CD8-positive, alpha-beta memory T cell (primary cell): ENCODE data around the gene FBXO34. TPM values are rescaled to one million over a fixed set of nuclear protein-coding genes. Genes with fewer than 3 reads are reported as not detected.

Experiments
- CTCF ChIA-PET: fragments of 350-600 bp; sonication (Branson Sonifier 250); formaldehyde crosslinking; loops from one replicate; lab custom pipeline; 2021; ENCODE audit warnings: antibody characterized with exemption; lab: Charles Lee
- POLR2A ChIA-PET: fragments of 350-600 bp; sonication (Branson Sonifier 250); formaldehyde crosslinking; loops from one replicate; lab custom pipeline; 2021; ENCODE audit warnings: antibody characterized with exemption; lab: Charles Lee
- DNase-seq, 5 donors: peaks; one replicate each; pipeline versions ENCODE4 v3.0.0 to v3.0.0-alpha.2; 2020 to 2022; ENCODE audit warnings: mixed read lengths in 1 of 5
- H3K27ac ChIP-seq: one replicate; pipeline ENCODE4 v1.7.0; 2013; ENCODE audit warnings: low read depth, mild to moderate bottlenecking, low read length, moderate library complexity
- H3K27me3 ChIP-seq: 2 replicates; pipeline ENCODE4 v1.7.0; 2013; ENCODE audit warnings: low read length, mild to moderate bottlenecking; ENCODE audit not compliant: insufficient read depth, poor library complexity, severe bottlenecking
- H3K36me3 ChIP-seq: 2 replicates; pipeline ENCODE4 v1.7.0; 2013; ENCODE audit warnings: mild to moderate bottlenecking, low read length, moderate library complexity; ENCODE audit not compliant: insufficient read depth
- H3K4me1 ChIP-seq: 2 replicates; pipeline ENCODE4 v1.7.0; 2013; ENCODE audit warnings: mild to moderate bottlenecking, low read length, moderate library complexity; ENCODE audit not compliant: insufficient read depth
- H3K4me3 ChIP-seq: 2 replicates; pipeline ENCODE4 v1.7.0; 2013; ENCODE audit warnings: mild to moderate bottlenecking, low read length
- H3K9me3 ChIP-seq: 2 replicates; pipeline ENCODE4 v1.7.0; 2013; ENCODE audit warnings: mild to moderate bottlenecking, low read length
- H3K27ac Mint-ChIP-seq, 8 donors: one replicate each; pipeline ENCODE4 v1.8.0; 2020 to 2021; ENCODE audit warnings: mixed read lengths in 8 of 8, mild to moderate bottlenecking in 6 of 8, inconsistent platforms in 3 of 8, moderate library complexity in 3 of 8
- H3K27me3 Mint-ChIP-seq, 2 donors: one replicate each; pipeline ENCODE4 v1.8.0; 2020 to 2021; ENCODE audit warnings: mixed read lengths in 2 of 2, mild to moderate bottlenecking in 1 of 2, moderate library complexity in 1 of 2
- H3K36me3 Mint-ChIP-seq, 3 donors: one replicate each; pipeline ENCODE4 v1.8.0; 2020 to 2021; ENCODE audit warnings: mixed read lengths in 3 of 3, inconsistent platforms in 1 of 3, mild to moderate bottlenecking in 1 of 3
- H3K4me1 Mint-ChIP-seq, 3 donors: one replicate each; pipeline ENCODE4 v1.8.0; 2020 to 2021; ENCODE audit warnings: mixed read lengths in 3 of 3, inconsistent platforms in 1 of 3, mild to moderate bottlenecking in 1 of 3
- H3K4me3 Mint-ChIP-seq, 7 donors: one replicate each; pipeline ENCODE4 v1.8.0; 2020 to 2021; ENCODE audit warnings: mixed read lengths in 7 of 7, mild to moderate bottlenecking in 6 of 7, moderate library complexity in 4 of 7, inconsistent platforms in 2 of 7
- H3K9me3 Mint-ChIP-seq, 5 donors: one replicate each; pipeline ENCODE4 v1.8.0; 2020 to 2022; ENCODE audit warnings: mixed read lengths in 5 of 5, mild to moderate bottlenecking in 3 of 5, moderate library complexity in 2 of 5, inconsistent platforms in 1 of 5
- polyA plus RNA-seq: library from polyadenylated mRNA; unstranded; fragments of 300-500 nt; fragmentation: Illumina TruSeq; gene quantifications from one replicate; pipeline ENCODE4 v1.2.3, GENCODE V29; 2021
- total RNA-seq, 2 experiments: library from RNA; stranded (reverse); gene quantifications; one replicate each; pipeline ENCODE4 v1.2.3, GENCODE V29; 2021

Gene FBXO34
- total and polyA plus RNA-seq, 3 experiments from 2014 or later = 16.2 to 37.1 (median 17.9) TPM

GRCh38 chr14:55349565-55349964, 78.3 kb downstream of the FBXO34 start:
- no peaks in the 10 kb centered on the region for H3K27me3 Mint-ChIP-seq
- Histone ChIP-seq H3K9me3 (no peaks in the 10 kb centered on the region), H3K4me1 (peaks cover 15% of the 10 kb centered on the region), H3K27ac (no peak overlapping the region), H3K4me3 (no peak overlapping the region), H3K36me3 (peaks cover 16% of the 10 kb centered on the region), H3K27me3 (no peaks in the 10 kb centered on the region)
- H3K9me3 Mint-ChIP-seq = no peaks in the 10 kb centered on the region
- peak overlapping the region in 4 of 8 donors; percentile 48 to 82 (median 76) for H3K27ac Mint-ChIP-seq
- peaks cover 53 to 64% (median 62%) of the 10 kb centered on the region in 3 donors for H3K4me1 Mint-ChIP-seq
- ChIA-PET POLR2A (no interaction called here), CTCF (interaction anchor here (8.4 kb wide), 1 partner anchor 78 kb away, joined by 159 read pairs; the partner anchor contains the start of gene FBXO34)
- DNase-seq = no peak
- H3K36me3 Mint-ChIP-seq = peaks cover 0 to 35% (median 11%) of the 10 kb centered on the region in 3 donors
- H3K4me3 Mint-ChIP-seq = no peak overlapping the region

DNA sequence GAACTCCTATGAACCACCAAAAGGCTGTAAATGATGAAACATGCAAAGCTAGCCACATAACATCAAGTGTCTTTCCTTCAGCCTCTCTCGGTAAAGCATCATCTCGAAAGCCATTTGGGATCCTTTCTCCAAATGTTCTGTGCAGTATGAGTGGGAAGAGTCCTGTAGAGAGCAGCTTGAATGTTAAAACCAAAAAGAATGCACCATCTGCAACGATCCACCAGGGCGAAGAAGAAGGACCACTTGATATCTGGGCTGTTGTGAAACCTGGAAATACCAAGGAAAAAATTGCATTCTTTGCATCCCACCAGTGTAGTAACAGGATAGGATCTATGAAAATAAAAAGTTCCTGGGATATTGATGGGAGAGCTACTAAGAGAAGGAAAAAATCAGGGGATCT, 79.2 kb downstream of the FBXO34 start:
- Histone ChIP-seq H3K27me3 (no peaks in the 10 kb centered on the region), H3K4me1 (peaks cover 20% of the 10 kb centered on the region)
- H3K4me1 Mint-ChIP-seq = peaks cover 51 to 60% (median 56%) of the 10 kb centered on the region in 3 donors

DNA sequence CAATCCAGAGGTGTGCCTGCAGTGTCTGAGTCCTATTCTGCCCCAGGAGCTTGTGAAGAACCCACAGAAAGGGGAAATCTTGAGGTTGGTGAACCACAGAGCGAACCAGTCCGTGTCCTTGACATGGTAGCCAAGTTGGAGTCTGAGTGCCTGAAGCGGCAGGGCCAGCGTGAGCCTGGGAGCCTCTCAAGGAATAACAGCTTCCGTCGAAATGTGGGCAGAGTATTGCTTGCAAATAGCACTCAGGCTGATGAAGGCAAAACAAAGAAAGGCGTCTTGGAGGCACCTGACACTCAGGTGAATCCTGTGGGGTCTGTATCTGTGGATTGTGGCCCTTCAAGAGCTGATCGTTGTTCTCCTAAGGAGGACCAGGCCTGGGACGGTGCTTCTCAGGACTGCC, 79.9 kb downstream of the FBXO34 start:
- peaks cover 0 to 39% (median 11%) of the 10 kb centered on the region in 3 donors for H3K36me3 Mint-ChIP-seq
- H3K36me3 ChIP-seq = peaks cover 16% of the 10 kb centered on the region
- H3K27me3 ChIP-seq = no peaks in the 10 kb centered on the region
- peak overlapping the region in 6 of 8 donors; percentile 13 to 95 (median 64) for H3K27ac Mint-ChIP-seq
- no peak overlapping the region for H3K4me3 Mint-ChIP-seq
- H3K27me3 Mint-ChIP-seq = no peaks in the 10 kb centered on the region
- H3K4me1 ChIP-seq = peaks cover 20% of the 10 kb centered on the region
- no peak for DNase-seq
- ChIA-PET POLR2A (no interaction called here), CTCF (interaction anchor here (1.1 to 8.4 kb wide), 2 partner anchors 56 to 80 kb away, joined by 3 to 159 read pairs; partner anchors contain the start of gene FBXO34)
- H3K9me3 ChIP-seq = no peaks in the 10 kb centered on the region
- peaks cover 48 to 55% (median 51%) of the 10 kb centered on the region in 3 donors for H3K4me1 Mint-ChIP-seq
- no peak overlapping the region for H3K27ac ChIP-seq
- H3K4me3 ChIP-seq = no peak overlapping the region
- H3K9me3 Mint-ChIP-seq = no peaks in the 10 kb centered on the region

More for the DNA sequence above, 79.2 kb downstream of the FBXO34 start:
- H3K36me3 ChIP-seq = peaks cover 16% of the 10 kb centered on the region
- no peak overlapping the region for H3K4me3 ChIP-seq
- H3K27ac ChIP-seq = no peak overlapping the region
- no peaks in the 10 kb centered on the region for H3K9me3 ChIP-seq
- Mint-ChIP-seq H3K27me3 (no peaks in the 10 kb centered on the region), H3K9me3 (no peaks in the 10 kb centered on the region), H3K4me3 (no peak overlapping the region), H3K36me3 (peaks cover 0 to 37% (median 11%) of the 10 kb centered on the region in 3 donors), H3K27ac (peak overlapping the region in 7 of 8 donors; percentile 13 to 83 (median 73))
- ChIA-PET POLR2A (no interaction called here), CTCF (interaction anchor here (0.6 to 8.4 kb wide), 4 partner anchors 22 to 633 kb away, joined by 3 to 159 read pairs (median 3); partner anchors contain the start of gene FBXO34)
- no peak for DNase-seq

- no peaks in the 10 kb centered on the region for H3K27me3 ChIP-seq
- H3K4me1 Mint-ChIP-seq = peaks cover 43 to 48% (median 43%) of the 10 kb centered on the region in 3 donors
- ChIA-PET CTCF (interaction anchor here (1.3 to 8.4 kb wide), 3 partner anchors 18 to 81 kb away, joined by 3 to 159 read pairs (median 3); partner anchors contain the start of gene FBXO34), POLR2A (no interaction called here)
- no peak overlapping the region for H3K4me3 Mint-ChIP-seq
- H3K27ac ChIP-seq = no peak overlapping the region
- no peak overlapping the region for H3K4me3 ChIP-seq
- peaks cover 16% of the 10 kb centered on the region for H3K36me3 ChIP-seq
- peak overlapping the region in 7 of 8 donors; percentile 51 to 97 (median 68) for H3K27ac Mint-ChIP-seq
- no peaks in the 10 kb centered on the region for H3K9me3 ChIP-seq
- DNase-seq = no peak
- peaks cover 20% of the 10 kb centered on the region for H3K4me1 ChIP-seq
- peaks cover 0 to 46% (median 9%) of the 10 kb centered on the region in 3 donors for H3K36me3 Mint-ChIP-seq
- H3K9me3 Mint-ChIP-seq = no peaks in the 10 kb centered on the region
- no peaks in the 10 kb centered on the region for H3K27me3 Mint-ChIP-seq
Measured at GRCh38 chr14:55352201-55352600, 81.0 kb downstream of the FBXO34 start.

DNA sequence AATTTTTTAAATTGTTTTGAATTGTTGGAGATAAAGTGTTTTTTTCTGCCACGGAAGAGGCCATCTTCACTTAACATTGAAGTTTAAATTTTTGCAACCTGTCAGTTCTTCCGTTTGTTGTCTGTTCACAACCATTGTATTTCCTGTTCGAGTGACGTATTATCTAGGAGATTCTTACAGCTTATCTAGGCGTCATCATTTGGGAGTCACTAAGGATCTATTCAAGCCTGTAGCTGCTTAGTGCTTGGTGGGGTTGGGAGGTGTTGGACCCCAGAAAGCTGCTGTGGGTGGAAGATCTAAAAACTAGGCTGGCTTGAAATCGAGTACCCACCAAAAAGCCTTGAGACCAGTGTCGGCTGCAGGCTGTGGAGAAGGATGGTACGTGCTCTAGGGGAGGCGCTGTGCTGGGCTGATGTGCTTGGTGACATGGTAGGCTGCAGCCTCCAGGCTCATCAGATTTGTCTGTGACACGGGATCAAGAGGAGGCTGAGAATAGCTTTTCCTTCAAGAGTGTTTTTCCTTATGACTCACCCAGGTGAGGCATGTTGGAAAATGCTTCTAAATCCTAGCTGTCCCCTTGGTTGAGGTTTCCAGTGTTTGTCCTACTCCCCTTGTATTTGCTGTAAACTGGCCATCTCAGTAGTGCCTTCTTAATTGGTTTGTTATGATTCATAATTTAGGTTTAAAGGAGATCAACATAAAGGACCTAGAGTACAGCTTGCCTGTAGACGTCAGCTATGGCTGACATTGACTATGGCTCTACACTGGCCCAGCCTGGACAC, 82.7 kb downstream of the FBXO34 start:
- Histone ChIP-seq H3K27ac (peak overlapping the region; percentile 0), H3K36me3 (peaks cover 16% of the 10 kb centered on the region), H3K9me3 (no peaks in the 10 kb centered on the region), H3K27me3 (no peaks in the 10 kb centered on the region), H3K4me3 (peak overlapping the region; percentile 20), H3K4me1 (peaks cover 15% of the 10 kb centered on the region)
- peak overlapping the region; percentile 82 to 99 (median 95) for H3K27ac Mint-ChIP-seq
- ChIA-PET POLR2A (interaction anchor here (1.1 to 1.6 kb wide), 3 partner anchors 16 to 83 kb away, joined by 4 to 13 read pairs (median 8); partner anchors contain the start of gene FBXO34), CTCF (interaction anchor here (0.5 to 8.4 kb wide), 25 partner anchors 8 to 264 kb away, joined by 3 to 159 read pairs (median 5); partner anchors contain the start of gene FBXO34)
- H3K4me3 Mint-ChIP-seq = peak overlapping the region; percentile 16 to 93 (median 75)
- no peaks in the 10 kb centered on the region for H3K9me3 Mint-ChIP-seq
- peaks cover 0 to 46% (median 9%) of the 10 kb centered on the region in 3 donors for H3K36me3 Mint-ChIP-seq
- no peaks in the 10 kb centered on the region for H3K27me3 Mint-ChIP-seq
- H3K4me1 Mint-ChIP-seq = peaks cover 26 to 32% (median 29%) of the 10 kb centered on the region in 3 donors
- peak in 1 of 5 donors; percentile 36 for DNase-seq

- Histone ChIP-seq H3K4me1 (peaks cover 14% of the 10 kb centered on the region), H3K27me3 (no peaks in the 10 kb centered on the region), H3K36me3 (peaks cover 16% of the 10 kb centered on the region), H3K27ac (no peak overlapping the region), H3K9me3 (no peaks in the 10 kb centered on the region), H3K4me3 (peak overlapping the region; percentile 20)
- Mint-ChIP-seq H3K4me3 (peak overlapping the region in 6 of 7 donors; percentile 74 to 93 (median 81)), H3K27ac (peak overlapping the region; percentile 26 to 99 (median 95)), H3K9me3 (no peaks in the 10 kb centered on the region), H3K27me3 (no peaks in the 10 kb centered on the region), H3K36me3 (peaks cover 0 to 44% (median 7%) of the 10 kb centered on the region in 3 donors), H3K4me1 (peaks cover 21 to 25% (median 24%) of the 10 kb centered on the region in 3 donors)
- ChIA-PET CTCF (interaction anchor here (0.7 to 8.4 kb wide), 28 partner anchors 8 to 163 kb away, joined by 3 to 159 read pairs (median 4); partner anchors contain the start of genes DLGAP5 and FBXO34), POLR2A (interaction anchor here (1.1 to 1.6 kb wide), 3 partner anchors 16 to 83 kb away, joined by 4 to 13 read pairs (median 8); partner anchors contain the start of gene FBXO34)
- DNase-seq = peak; percentile 41 to 76 (median 51)
Measured at GRCh38 chr14:55354500-55354899, 83.3 kb downstream of the FBXO34 start.

GRCh38 chr14:55355922-55356321, 84.7 kb downstream of the FBXO34 start:
- no peaks in the 10 kb centered on the region for H3K9me3 ChIP-seq
- no peak for DNase-seq
- ChIA-PET POLR2A (interaction anchor here (0.7 kb wide), 1 partner anchor 47 kb away, joined by 3 read pairs; no protein-coding TSS in a partner anchor), CTCF (interaction anchor here (0.8 to 8.4 kb wide), 14 partner anchors 8 to 266 kb away, joined by 3 to 159 read pairs (median 4); partner anchors contain the start of gene FBXO34)
- peaks cover 14% of the 10 kb centered on the region for H3K4me1 ChIP-seq
- no peak overlapping the region for H3K27ac ChIP-seq
- H3K27me3 Mint-ChIP-seq = no peaks in the 10 kb centered on the region
- H3K36me3 ChIP-seq = peaks cover 8% of the 10 kb centered on the region
- H3K27ac Mint-ChIP-seq = peak overlapping the region in 2 of 8 donors; percentile 35 to 58
- H3K4me3 ChIP-seq = no peak overlapping the region
- H3K9me3 Mint-ChIP-seq = no peaks in the 10 kb centered on the region
- H3K36me3 Mint-ChIP-seq = peaks cover 0 to 37% (median under 1%) of the 10 kb centered on the region in 3 donors
- H3K4me3 Mint-ChIP-seq = no peak overlapping the region
- H3K4me1 Mint-ChIP-seq = peaks cover 18 to 25% (median 20%) of the 10 kb centered on the region in 3 donors
- no peaks in the 10 kb centered on the region for H3K27me3 ChIP-seq
